Fibroblast of skin of scalp (primary cell): Measurements from ENCODE around the gene TTLL11.
A peak's percentile ranks its signal among the peaks of the same experiment; 100 is the strongest.

Source experiments
- DNase-seq: peaks from one replicate; pipeline ENCODE4 v3.0.0-alpha.2; 2013

Gene TTLL11

GRCh38 chr9:122109035-122109813 lies 16.1 kb upstream of the TTLL11 start:
- no peak for DNase-seq

DNA sequence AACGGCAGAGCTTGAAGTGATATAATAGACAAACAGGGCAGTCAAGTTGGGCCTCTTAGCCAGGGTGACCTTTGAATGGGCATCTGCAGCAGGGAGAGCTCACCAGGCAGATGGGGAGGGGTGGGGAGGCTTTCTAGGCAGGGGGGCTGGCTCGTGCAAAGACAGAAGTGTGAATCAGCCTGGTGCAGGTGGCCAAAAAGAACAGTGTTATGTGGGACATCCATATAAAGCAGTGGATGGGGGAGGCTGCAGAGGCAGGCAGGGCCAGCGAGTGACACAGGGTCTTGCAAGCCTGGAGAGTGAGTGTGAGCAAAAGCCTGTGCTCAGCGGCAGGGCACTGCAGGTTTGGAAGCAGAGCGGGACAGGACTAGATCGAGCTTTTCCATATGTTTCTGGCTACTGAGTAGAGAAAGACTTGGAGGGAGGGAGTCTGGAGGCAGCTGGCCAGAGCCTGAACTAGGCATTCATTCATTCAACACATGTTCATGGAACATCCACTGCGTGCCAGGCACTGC lies 14.2 kb upstream of the TTLL11 start:
- DNase-seq = no peak

GRCh38 chr9:122106576-122106975 lies 13.5 kb upstream of the TTLL11 start:
- no peak for DNase-seq

DNA sequence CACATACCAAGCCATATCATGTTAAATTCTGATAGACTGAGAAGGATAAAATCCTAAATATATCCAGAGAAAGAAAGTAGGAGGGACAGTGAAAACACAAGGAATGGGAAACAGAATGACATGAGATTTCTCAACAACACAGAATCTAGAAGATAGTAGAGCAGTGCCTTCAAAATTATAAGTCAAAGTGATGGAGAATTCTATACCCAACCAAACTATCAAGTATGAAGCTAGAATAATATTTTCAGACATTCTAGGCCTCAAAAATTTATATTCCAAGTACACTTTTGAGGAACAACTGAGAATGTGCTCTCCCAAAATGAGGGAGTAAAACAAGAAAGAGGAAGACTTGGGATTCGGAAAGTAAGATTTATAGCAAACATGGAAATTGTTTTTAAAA lies 10.9 kb upstream of the TTLL11 start:
- DNase-seq = no peak

DNA sequence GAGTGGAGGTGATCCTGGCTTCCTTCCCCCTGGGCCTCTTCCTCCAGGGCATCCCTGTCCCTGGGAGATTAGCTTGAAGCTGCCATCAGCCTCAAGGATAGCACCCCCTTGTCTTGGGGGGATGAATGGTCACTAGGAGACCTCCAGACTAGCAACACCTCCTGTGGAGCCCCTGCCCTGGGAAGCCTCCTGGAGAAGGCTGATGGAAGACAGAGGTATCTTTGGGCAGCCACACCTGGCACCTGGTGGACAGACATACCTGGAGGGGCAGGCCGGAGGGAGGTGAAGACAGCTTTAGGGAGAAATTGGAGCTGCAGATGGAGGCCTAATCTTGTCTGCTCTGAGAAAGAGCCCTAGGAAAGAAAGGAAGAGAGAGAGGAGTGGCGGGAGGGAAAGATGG lies 9.0 kb upstream of the TTLL11 start:
- no peak for DNase-seq

- DNase-seq = no peak
These were observed 7.6 kb upstream of the TTLL11 start for GRCh38 chr9:122100756-122101155.

DNA sequence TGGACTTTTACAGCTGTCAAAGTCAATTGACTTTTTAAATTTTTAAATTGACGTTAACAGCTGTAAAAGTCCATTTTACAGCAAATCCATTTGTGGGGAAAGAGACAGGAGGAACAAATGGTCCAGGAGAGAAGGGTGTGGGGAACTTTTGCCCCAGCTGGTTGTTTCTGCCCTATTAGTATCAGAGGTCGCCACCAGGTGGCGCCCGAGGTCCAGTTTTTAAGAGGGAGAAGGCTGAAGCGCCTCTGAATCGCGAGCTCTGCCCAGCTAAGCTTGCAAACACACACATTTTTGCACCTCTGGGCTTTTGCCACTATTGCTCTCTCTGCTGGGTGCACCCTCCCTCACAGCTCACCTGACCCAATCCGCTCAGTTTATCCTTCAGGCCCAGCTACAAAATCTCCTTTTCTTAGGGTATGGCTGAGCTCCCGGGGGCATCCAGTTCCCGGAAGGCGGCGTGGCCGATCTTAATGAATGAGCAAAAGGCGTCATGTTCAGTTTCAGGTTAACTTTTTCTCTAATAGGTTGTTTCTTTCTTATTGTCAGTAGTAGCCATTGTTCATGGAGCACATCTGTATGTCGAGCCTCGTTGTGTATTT lies 6.3 kb upstream of the TTLL11 start:
- peak; percentile 73 for DNase-seq

DNA sequence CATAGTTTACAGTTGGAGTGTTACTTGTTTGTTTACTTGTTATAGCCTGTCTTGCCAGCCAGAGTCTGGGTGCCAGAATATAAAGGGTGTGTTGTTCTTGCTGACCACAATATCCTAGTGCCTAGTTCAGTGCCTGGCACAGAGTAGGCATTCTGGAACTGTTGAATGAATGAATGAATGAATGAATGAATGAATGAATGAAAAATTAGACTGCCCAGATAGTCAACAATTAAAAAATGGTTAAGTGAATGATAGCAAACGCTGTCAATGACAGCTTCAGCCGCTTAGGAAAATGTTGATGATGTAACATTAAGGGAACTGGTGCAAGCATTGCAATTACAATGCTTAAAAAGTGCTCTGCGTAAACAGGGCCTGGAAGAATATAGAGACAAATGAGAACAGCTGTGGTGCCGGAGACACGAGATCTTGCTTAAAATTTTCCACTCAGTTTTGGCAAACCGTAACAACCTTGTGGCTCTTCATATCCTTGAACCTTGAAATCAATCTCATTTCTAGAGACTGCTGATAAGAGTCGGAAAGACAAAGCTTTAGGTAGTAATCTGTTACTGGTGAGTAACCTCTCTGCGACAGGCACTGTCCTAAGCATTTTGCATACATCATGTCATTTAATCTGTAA lies 4.7 kb upstream of the TTLL11 start:
- no peak for DNase-seq

DNA sequence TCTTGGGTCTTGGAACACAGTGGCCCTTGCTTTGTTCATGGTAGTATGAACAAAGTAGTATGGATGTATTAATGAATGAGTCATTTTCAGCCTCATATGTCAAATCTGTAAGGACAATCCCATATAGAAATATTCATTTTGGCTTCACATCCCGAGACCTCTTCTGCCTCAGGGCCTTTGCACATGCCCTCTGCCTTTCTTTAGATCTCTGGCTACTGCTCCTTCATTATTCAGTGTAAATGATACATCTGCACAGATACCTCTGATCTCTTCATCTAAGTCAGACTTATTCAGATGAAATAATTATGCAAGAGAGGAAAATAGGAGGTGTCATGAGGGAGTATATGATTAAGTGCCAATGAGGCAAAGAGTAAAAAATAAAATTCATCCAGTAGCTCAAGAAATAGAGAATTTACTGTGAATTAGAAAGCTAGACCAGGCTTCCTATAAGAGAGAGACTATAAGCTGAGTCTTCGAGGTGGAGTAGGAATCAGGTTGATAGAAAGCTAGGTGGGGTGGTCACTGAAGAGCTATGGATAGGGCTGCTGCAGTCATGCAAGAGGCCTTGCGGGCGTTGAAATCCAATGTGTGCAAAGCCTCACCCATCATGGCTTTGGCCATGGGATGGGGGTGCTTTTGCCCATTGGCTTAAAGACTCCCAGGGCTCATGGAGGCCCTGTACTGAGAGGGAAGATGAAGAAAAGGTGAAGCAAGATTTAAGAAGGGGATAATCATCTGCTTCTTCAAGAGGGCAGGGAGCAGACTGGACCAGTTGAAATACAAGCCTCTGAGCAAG lies 3.7 kb upstream of the TTLL11 start:
- no peak for DNase-seq

- DNase-seq = peak; percentile 57
These were observed 2.1 kb upstream of the TTLL11 start for GRCh38 chr9:122095010-122095767.

- no peak for DNase-seq
These were observed 1.2 kb downstream of the TTLL11 start for GRCh38 chr9:122091682-122092592.

- DNase-seq = no peak
These were observed 2.1 kb downstream of the TTLL11 start for GRCh38 chr9:122090981-122091380.

- no peak for DNase-seq
These were observed 2.7 kb downstream of the TTLL11 start for GRCh38 chr9:122090287-122090883.

DNA sequence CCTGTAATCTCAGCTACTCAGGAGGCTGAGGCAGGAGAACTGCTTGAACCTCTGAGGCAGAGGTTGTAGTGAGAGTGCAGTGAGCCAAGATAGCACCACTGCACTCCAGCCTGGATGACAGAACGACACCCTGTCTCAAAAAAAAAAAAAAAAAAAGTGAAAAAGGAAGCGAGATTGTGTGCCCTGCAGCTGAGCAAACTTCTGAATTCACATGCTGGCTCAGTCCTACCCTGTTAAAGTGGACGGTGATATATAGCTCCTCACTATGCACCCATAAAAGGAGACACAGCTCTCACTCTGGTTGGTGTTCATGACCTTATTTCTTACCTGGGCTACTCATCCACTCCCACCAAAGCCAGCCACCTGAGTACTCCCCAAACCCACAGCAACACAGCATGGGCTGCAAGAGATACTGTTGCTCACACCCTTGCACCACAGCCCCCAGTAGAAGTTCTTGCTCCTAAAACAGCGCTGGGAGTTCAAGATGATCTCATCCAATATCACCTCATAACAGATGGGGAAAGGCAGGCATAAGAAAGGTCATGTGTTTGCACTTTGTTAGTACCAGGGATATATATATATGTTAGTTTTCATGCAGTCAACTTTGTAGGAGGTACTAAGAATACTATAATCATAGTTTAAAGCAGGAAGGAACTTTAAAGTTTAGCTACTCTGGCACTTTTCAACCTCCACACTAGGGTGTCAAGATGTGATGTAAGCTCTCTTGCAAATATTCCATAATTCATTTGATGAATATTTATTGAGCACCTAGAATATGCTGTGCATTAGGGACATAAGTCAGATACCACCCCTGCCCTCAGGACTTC lies 4.0 kb downstream of the TTLL11 start:
- no peak for DNase-seq

- DNase-seq = no peak
These were observed 5.5 kb downstream of the TTLL11 start for GRCh38 chr9:122087406-122088200.

GRCh38 chr9:122086873-122087272 lies 6.2 kb downstream of the TTLL11 start:
- no peak for DNase-seq

DNA sequence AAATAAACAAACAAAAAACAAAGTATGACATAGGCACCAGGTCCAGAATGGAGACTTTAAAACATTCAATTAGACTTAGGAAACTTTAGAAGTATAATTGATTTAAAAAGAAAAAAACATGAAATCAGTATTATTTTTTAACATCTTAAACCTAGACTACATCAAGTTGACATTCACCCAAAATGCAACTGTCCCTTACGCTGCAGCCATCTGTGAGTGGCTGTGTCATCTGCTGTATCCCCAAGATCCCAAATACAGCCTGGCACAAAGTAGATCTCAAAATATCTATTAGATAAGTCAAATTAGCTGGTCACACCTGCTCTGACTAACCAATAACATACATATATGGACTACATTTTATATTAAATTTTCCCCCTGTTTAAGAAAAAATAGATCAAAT lies 7.8 kb downstream of the TTLL11 start:
- DNase-seq = no peak

- no peak for DNase-seq
These were observed 9.0 kb downstream of the TTLL11 start for GRCh38 chr9:122084026-122084675.
